HG02938 (cell line): Measurements from ENCODE around the gene METAP1.
A peak's percentile ranks its signal among the peaks of the same experiment; 100 is the strongest.
"Not testable (repeated sequence)": the region's sequence is repeated elsewhere in the genome, so short reads cannot be mapped to it uniquely, and the experiment has no call there.

Experiments used
- ATAC-seq: cut with Tn5 transposase; IDR thresholded peaks from one replicate; pipeline ENCODE4 v1.9.1; 2021; ENCODE audit warnings: mild to moderate bottlenecking, moderate library complexity; ENCODE audit not compliant: unreplicated experiment

Gene METAP1

GRCh38 chr4:98996765-98997068 lies 1.2 kb downstream of the METAP1 start:
- ATAC-seq: no peak

- ATAC-seq: no peak
These were observed 1.6 kb downstream of the METAP1 start for GRCh38 chr4:98997166-98997565.

GRCh38 chr4:98998551-98998950 lies 3.0 kb downstream of the METAP1 start:
- ATAC-seq: no peak

GRCh38 chr4:99002279-99002678 lies 6.8 kb downstream of the METAP1 start:
- ATAC-seq: no peak

- ATAC-seq: no peak
These were observed 12.5 kb downstream of the METAP1 start for GRCh38 chr4:99008051-99008450.

- ATAC-seq: no peak
These were observed 16.4 kb downstream of the METAP1 start for GRCh38 chr4:99011910-99012309.

- no peak for ATAC-seq
These were observed 17.9 kb downstream of the METAP1 start for GRCh38 chr4:99013402-99013843.

- ATAC-seq: no peak
These were observed 18.5 kb downstream of the METAP1 start for GRCh38 chr4:99013884-99014523.

- no peak for ATAC-seq
These were observed 25.9 kb downstream of the METAP1 start for GRCh38 chr4:99021386-99021785.

GRCh38 chr4:99022566-99022965 lies 27.0 kb downstream of the METAP1 start:
- ATAC-seq: no peak

GRCh38 chr4:99023800-99024251 lies 28.3 kb downstream of the METAP1 start:
- not testable (repeated sequence) for ATAC-seq

- ATAC-seq: no peak
These were observed 29.2 kb downstream of the METAP1 start for GRCh38 chr4:99024481-99025275.

GRCh38 chr4:99025506-99025905 lies 30.0 kb downstream of the METAP1 start:
- ATAC-seq: no peak

- ATAC-seq: no peak
These were observed 31.8 kb downstream of the METAP1 start for GRCh38 chr4:99027304-99027703.

GRCh38 chr4:99028187-99028586 lies 32.7 kb downstream of the METAP1 start:
- no peak for ATAC-seq

- ATAC-seq: peak; percentile 57
These were observed 33.7 kb downstream of the METAP1 start for GRCh38 chr4:99029018-99029735.

GRCh38 chr4:99029852-99030251 lies 34.3 kb downstream of the METAP1 start:
- ATAC-seq: no peak

GRCh38 chr4:99033956-99034355 lies 38.4 kb downstream of the METAP1 start:
- ATAC-seq: no peak

GRCh38 chr4:99038213-99038612 lies 42.7 kb downstream of the METAP1 start:
- no peak for ATAC-seq

GRCh38 chr4:99043346-99043745 lies 47.8 kb downstream of the METAP1 start:
- no peak for ATAC-seq

GRCh38 chr4:99047710-99048109 lies 52.2 kb downstream of the METAP1 start:
- ATAC-seq: no peak

GRCh38 chr4:99052902-99053301 lies 57.4 kb downstream of the METAP1 start:
- no peak for ATAC-seq
